Kasumi-1 (cell line): ENCODE measurements around the gene CADM4.
"Not testable (repeated sequence)": the region's sequence is repeated elsewhere in the genome, so short reads cannot be mapped to it uniquely, and the experiment has no call there.

Experiments used
- DNase-seq, 2 experiments: peaks; one replicate each; lab custom pipeline; 2025; lab: John Stamatoyannopoulos, UW

The CADM4 gene

DNA sequence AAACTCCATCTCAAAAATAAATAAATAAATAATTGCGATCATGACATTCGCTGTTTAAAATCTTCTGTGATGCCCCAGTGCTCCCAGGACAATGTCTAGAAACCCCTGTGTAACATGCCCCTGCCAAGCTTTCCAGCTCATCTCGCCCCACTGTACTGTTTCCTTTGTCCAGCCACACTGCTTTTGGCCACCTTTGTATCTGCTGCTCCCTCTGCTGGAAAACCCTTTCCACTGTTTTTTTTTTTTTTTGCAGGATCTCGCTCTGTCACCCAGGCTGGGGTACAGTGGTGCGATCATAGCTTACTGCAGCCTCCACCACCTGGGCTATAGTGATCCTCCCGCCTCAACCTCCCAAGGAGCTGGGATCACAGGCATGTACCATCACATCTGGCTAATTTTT, 22.8 kb upstream of the CADM4 start:
- DNase-seq = no peak

DNA sequence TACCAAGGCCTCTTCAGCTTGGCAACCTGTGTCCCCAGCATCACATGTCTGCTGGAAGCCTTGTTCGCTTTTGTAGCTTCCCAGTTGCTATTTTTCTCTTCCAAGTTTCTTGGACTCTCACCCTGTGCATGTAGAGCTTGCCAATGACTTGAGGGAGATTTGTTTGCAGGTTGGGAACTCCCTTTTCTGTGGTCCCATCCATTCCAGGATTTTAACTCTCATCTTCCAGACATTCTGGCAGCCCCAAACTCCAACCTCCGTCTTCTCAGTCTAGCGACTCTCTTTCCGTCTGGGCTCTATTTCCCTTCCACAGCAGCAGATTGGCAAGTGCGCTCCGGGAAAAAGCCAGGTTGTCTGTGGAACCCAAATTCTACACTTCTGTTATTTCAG, 21.3 kb upstream of the CADM4 start:
- DNase-seq = no peak

DNA sequence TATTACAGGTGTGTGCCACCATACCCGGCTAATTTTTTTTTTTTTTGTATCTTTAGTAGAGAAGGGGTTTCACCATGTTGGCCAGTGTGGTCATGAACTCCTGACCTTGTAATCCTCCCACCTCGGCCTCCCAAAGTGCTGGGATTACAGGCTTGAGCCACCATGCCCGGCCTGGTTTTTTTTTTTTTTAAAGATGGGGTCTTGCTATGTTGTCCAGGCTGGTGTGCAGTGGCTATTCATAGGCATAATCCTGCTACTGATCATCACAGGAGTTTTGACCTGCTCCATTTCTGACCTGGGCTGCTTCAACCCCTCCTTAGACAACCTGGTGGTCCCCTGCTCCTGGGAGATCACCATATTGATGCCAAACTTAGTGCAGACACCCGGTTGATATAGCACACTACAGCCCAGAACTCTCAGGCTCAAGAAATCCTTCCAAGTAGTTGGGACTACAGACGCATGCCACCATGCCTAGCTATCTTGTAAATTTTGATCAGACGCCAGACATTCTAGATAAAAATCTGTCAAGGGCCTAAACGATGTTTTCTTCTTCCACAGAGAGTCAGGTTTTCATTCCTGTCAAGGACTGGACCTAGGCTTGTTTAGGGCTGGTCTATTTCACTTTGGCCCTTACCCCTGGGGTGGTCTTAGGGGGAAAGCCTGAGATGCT, 20.8 kb upstream of the CADM4 start:
- no peak for DNase-seq

DNA sequence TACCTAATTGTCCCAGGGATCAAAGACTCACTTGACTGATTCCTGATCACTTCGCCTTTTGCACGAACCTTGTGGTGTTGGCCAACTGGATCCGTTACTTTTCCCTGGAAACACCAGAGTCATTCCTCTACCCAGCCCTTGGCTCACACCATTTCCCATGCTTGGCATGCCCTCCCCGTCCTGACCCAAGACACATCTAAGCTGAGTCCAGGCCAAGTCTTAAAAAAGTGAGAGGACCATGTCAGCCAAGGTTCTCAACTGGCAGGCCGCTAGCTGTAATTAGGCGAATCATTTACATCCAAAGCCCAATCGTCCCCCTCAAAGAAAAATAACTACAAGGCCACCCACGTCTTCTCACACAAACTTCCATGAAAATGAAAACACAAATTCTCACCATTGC, 18.8 kb upstream of the CADM4 start:
- no peak for DNase-seq

DNA sequence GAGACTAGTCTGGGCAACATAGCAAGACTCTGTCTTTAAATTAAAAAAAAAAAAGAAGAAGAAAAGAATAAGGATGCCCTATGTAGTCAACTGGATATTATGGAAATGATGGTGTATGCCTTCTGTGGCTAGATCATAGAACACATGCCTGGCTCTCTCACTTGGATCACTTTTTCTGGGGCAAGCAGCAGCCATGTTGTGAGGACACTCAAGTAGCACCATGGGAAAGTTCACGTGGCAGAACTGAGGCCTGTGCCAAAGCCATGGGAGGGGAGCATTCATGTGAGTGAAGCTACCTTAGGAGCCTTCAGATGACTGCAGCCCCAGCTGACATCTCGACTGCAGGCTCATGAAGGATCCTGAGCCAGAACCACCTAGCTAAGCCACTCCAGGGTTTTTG, 18.4 kb upstream of the CADM4 start:
- no peak for DNase-seq

DNA sequence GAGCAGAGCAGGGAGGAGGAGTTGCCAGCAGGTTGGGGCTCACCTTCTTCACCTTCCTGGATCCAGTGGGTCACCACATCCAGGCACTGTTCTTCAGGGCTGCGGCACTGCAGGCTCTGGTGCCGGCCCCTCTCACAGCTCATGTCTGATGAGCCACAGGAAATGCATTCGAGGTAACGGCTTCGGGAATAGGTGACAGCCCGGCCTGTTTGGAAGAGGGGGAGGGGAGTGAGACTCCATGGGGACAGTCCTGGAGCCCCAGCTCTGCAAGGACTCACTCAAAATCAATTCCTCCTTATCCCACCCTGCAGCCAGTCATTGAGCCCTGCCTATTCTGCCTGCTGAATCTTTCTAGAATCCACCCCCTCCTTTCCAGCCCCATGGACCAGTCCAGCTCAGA, 16.8 kb upstream of the CADM4 start:
- DNase-seq = no peak

DNA sequence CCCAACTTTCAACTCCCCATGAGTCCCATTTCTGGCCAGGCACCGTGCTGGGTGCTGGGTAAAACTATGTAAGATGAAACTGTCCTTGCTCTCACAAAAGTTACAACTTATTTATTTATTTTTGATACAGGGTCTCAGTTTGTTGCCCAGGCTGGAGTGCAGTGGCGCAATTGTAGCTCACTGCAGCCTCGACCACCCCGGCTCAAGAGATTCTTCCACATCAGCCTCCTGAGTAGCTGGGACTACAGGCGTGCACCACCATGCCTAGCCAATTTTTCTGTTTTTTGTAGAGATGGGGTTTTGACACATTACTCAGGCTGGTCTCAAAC, 12.9 kb upstream of the CADM4 start:
- no peak for DNase-seq

DNA sequence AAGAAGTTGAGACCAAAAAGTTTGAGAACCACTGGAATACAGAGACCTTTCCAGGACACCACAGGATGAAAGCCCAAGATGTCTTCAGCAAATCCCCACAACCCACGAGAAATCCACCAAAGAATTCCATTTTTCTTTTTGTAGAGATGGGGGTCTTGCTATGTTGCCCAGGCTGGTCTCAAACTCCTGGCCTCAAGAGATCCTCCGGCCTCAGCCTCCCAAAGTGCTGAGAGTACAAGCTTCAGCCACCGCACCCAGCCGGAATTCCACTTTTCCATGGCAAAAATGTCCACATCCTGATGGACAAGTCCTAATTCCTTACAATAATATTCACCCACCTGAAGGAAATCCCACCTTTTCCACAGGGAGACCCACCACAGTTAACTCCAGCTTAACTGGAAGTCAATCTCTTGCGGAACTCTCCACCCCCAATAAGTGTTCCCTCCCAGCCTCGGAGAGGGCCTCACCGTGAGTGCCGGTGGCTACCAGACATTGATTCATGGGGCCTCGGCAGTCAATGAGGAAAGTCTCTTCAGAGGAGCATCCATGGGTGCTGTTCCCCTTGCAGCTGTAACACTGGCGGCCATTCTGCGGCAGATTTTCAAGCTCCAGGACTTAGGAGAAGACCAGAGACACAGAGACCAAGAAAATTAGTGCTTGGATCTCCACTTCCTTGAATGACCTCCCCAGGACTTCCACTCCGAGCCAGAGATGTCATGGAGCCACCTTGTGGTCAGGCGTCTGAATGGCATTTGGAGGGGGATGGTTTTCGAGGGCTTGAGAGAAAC, 12.3 kb upstream of the CADM4 start:
- peak; percentile 63 to 76 for DNase-seq

DNA sequence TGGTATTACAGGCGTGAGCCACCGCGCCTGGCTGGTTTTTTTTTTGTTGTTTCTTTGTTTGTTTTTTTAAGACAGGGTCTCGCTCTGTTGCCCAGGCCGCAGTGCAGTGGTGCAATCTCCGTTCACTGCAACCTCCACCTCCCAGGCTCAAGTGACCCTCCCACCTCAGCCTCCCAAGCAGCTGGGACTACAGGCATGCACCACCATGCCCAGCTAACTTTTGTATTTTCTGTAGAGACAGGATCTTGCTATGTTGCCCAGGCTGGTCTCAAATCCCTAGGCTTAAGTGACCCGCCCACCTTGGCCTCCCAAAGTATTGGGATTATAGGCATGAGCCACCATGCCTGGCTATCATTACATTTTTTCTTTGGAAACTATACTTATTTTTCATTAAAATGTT, 10.6 kb upstream of the CADM4 start:
- not testable (repeated sequence) for DNase-seq

DNA sequence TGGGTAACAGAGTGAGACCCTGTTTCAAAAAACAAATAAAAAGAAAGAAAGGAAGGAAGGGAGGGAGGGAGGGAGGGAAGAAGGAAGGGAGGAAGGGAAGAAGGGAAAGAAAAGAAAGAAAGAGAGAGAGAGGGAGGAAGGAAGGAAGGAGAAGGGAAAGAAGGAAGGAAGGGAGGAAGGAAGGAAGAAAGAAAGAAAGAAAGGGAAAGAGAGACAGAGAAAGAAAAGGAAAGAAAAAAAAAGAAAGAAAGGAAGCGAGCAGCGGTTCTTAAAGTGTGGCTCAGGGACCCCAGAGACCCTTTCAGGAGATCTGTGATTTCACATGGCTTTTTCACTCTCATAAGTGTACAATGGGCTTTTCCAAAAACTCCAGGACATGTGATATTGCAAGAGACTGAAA, 9.9 kb upstream of the CADM4 start:
- DNase-seq = no peak

DNA sequence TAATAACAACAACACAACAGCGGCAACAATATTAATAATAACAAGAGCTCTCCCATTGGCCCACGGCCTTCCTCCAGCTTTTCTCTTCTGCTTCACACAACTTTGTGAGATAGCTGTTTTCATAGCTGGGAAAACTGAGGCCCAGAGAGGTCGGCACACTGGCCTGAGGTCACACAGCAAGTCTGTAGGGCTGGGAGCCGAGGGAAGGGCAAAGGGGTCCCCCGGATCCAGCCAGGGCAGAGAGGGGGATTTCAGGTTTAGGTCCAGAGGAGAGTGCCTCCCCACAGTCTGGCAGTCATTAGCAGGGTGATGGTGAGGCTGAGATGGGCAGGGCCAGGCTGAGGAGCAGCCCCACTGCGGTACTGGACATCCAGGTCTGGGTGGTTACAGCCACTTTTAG, 9.0 kb upstream of the CADM4 start:
- DNase-seq = no peak

DNA sequence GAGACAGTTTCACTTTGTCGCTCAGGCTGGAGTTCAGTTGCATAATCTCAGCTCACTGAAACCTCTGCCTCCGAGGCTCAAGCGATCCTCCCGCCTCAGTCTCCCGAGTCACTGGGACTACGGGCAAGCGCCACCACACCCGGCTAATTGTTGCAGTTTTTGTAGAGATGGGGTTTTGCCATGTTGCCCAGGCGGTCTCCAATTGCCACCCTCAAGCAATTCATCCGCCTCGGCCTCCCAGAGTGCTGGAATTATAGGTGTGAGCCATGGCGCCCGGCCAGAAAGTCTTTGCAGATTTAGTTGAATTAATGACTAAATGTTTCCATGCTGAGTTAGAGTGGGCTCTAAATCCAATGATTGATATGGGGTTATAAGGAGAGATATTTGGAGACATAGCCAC, 4.5 kb upstream of the CADM4 start:
- DNase-seq = no peak

DNA sequence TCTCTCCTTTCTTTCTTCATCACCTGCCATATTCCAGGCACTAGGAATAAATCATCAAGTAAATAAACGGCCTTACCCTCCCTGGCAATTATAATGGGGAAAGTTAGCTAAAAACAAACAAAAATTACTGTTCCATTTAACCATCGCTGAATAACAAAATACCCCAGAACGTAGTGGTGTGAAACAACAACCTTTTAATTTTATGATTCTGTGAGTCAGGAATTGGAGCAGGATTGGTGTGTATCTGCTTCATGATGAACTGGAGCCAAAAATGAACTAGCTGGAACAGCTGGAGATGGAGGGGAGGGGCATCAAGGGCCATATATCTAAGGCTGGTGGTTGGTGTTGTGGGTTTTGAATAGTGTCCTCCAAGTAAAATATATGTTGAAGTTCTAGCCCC, 3.7 kb upstream of the CADM4 start:
- DNase-seq = no peak

DNA sequence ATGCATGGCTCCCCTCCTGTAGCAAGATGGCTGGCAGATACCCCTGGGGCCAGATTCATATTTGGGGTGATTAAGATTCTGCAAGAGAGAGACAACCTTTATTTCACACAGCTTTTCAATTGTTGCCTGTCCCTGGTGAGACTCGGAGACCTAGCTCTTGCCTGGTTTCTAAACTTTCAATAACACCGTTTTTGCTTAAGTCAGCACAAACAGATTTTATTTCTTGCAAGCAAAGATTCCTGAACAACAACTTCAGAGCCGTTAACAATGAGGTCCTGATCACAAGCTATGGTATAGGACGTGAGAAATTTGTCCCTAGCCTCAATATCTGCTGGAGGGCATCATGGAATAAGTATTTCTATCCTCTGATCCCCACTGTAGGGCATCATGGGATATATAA, 2.9 kb upstream of the CADM4 start:
- no peak for DNase-seq

DNA sequence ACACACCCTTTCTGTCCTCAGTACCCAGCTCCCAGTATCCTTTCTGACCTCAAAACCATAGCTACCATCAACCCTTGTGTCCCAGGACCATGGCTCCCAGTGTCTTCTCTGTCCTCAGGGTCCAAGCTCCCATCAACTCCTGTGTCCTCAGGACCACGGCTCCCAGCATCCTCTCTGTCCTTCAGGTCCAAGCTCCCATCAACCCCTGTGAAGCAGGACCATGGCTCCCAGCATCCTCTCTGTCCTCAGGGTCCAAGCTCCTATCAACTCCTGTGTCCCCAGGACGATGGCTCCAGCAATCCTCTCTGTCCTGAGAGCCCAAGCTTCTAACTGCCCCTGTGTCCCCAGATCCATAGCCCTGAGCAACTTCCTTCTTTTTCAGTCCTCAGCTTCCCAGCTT, 1.7 kb upstream of the CADM4 start:
- DNase-seq = no peak

DNA sequence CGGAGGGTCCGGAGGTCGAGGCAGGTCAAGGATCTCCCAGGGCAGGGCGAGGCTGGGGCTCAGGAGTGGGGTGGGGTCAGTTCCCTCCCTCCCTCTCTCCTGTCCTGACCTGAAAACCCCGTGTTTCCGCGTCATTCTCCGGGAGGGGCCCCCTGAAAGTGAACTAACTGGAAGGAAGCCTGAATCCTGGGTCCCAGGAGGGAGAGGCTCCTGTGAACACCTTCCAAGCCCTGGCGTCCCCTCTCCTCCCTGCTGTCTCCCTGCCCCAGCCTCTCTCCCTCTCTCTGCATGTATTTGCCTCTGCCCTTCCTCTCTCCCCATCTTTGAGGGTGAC, 741 bp upstream of the CADM4 start:
- DNase-seq = no peak

DNA sequence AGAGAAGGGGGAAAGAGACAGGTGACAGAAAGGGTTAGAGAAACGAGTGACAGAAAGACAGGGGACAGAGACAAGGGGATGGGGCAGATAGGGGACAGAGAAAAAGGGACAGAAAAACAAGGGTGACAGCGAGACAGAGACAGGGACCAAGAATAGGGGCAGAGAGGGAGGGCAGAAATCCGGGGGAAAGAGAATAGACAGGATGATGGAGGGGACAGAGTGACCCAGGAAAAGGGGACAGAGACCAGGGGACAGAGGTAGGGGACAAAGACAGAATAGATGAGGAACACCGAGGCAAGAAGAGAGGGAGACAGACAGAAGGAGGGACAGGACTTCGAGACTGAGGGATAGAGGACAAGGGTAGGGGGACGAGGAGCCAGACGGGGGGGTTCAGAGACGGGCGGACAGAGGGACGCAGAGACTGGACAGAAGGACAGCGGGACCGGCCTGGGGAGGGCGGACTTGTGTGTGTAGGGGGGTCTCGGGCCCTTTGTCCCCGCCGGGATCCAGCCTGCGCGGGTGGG, 593 bp downstream of the CADM4 start:
- no peak for DNase-seq

DNA sequence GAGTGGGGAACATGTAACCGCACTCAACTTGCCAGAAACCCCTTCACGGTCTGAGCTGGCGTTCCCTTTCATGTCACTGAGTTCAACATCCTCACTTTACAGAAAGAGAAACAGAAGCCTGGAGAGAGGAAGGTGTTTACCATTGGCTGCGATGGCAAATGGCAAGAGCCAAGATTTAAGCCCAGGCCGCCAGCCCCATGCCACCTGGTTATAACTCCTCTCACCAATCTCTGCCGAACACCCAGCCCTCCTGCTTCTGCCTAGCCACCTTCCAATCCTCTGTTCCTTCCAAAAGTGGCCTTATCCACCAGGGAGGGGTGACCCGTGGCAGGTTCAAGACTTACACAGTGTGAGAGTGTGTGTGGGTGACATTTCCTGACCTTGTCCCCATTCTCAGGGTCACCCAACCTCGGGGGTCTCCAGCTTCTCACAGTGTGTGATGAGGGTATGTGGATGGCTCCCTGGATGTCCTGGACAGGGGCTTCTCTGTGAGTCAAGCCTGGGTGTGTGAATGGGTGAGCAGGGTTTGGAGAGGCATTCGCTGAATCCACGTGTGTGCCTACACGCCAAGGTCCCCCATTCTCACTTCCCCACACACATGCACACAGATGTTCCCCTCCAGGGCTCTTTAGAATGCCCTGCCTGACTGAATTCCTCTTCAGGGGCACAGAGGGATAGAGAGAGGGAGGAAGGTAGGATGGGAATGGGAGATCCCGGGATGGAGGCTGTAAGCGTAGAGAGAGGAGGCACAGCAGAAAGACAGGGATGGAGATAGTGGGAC, 1.2 kb downstream of the CADM4 start:
- no peak for DNase-seq

DNA sequence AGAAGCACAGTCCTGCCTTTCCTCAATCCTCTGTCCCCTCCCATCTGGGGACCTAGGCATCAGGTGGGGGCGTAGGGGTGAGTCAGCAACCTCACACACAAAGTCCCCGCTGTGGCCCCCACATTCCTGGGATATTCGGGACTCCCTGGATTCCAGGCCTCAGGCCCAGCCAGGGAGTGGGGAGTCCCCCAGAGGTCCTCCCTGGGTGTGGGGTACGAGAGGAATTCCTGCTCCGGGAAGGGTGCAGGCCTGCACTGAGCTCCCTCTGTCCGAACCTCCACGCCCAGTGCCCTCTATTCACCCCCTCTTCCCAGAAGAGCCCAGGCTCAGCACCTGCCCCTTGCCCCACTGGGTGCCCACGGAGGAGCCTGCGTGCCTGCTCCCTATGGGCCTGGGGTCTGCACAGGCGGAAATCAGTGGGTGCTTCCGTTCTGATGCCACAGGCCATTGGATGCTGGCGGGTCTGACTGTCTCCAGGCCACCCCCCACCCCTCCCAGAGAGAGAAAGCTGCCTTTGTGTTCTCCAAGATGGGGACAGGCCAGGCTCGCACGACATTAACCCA, 3.4 kb downstream of the CADM4 start:
- no peak for DNase-seq

DNA sequence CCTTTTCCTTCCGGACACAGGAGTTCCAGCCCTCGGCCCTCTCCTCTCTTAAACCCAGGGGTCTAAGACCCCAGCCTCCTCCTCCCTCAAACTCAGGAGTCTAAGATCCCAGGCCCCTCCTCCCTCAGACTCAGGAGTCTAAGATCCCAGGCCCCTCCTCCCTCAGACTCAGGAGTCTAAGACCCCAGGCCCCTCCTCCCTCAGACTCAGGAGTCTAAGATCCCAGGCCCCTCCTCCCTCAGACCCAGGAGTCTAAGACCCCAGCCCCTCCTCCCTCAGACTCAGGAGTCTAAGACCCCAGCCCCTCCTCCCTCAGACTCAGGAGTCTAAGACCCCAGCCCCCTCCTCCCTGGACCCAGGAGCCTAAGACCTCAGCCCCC, 4.1 kb downstream of the CADM4 start:
- not testable (repeated sequence) for DNase-seq

DNA sequence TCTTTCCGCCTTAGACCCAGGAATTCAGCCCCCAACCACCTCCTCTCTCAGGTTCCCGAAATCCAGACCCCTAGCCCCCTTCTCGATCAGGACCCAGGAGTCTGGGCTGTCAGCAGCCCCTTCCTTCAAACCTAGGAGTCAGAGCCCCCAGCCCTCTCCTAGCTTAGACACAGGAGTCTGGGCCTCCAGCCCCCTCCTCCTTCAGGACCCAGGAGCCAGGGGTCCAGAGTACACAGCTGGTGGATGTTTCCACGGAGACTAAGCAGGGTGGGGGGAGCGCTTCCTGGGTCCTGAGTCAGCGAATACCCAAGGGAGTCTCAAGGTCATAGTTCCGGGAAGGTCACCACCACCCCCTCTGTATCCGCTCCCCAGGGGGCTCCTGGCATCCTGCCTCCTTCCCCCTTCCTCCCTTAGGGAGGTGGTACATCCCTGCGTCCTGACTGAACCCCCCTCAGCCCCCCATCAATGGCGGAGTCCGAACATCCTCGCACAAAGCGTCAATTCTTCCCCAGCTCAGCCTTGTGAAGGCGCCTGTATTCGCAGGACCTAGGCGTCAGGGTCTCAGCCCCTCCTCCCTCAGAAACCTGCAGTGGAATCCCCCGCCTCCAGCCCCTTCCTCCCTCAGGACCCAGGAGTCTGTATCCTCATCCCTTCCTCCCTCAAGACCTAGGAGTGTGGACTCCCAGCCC, 4.6 kb downstream of the CADM4 start:
- no peak for DNase-seq

DNA sequence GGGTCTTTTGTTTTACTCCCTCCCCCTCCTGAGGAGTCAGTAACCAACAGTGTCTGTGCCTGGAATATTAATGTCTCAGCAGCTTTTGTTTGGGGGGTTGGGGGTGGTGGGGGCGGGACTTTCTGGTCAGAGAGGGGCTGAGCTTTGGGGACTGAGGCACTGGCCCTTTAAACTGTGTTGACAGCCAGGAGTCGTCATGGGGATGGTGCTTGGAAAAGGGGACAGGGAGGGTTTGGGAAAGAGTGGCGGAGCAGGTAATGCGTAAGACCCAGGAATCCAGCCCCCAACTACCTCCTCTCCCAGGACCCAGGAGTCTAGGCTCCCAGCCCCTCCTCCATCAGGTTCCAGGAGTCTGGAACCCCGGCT, 5.2 kb downstream of the CADM4 start:
- DNase-seq = no peak
